CD14-positive monocyte (primary cell): ENCODE results near the gene MRPS27. TPM values are rescaled to one million over a fixed set of nuclear protein-coding genes. Genes with fewer than 3 reads are reported as not detected.

Source experiments
- DNase-seq, 3 donors: peaks; one replicate each; pipeline ENCODE4 v3.0.0-alpha.2; 2011 to 2022
- H2AFZ ChIP-seq: 2 replicates; pipeline ENCODE4 v1.6.0; 2012; ENCODE audit warnings: mild to moderate bottlenecking, low read depth, low read length, inconsistent platforms; ENCODE audit not compliant: insufficient read depth, poor library complexity, severe bottlenecking
- H3K27ac ChIP-seq, 2 donors: 1 replicate in 1 of 2; 2 replicates in 1 of 2; pipeline ENCODE4 v1.5.1; 2012 to 2013; ENCODE audit warnings: low read length in 2 of 2, control low read depth in 1 of 2, inconsistent platforms in 1 of 2, low read depth in 1 of 2, mild to moderate bottlenecking in 1 of 2
- H3K27me3 ChIP-seq, 2 donors: one replicate each; pipeline versions ENCODE4 v1.6.0 to v1.6.1; 2011 to 2013; ENCODE audit warnings: low read length in 2 of 2; ENCODE audit not compliant: control insufficient read depth in 2 of 2, insufficient read depth in 2 of 2
- H3K36me3 ChIP-seq, 2 donors: replicated peaks in 1 of 2; 1 replicate in 1 of 2; 2 replicates in 1 of 2; pipeline versions ENCODE4 v1.5.1 to v1.6.1; 2012 to 2013; ENCODE audit warnings: low read length in 2 of 2, control low read depth in 1 of 2, inconsistent platforms in 1 of 2, mild to moderate bottlenecking in 1 of 2; ENCODE audit not compliant: insufficient read depth in 2 of 2, control insufficient read depth in 1 of 2
- H3K4me1 ChIP-seq, 2 donors: 1 replicate in 1 of 2; 2 replicates in 1 of 2; pipeline versions ENCODE4 v1.5.1 to v1.6.1; 2012 to 2013; ENCODE audit warnings: low read length in 2 of 2, control low read depth in 1 of 2, inconsistent platforms in 1 of 2, mild to moderate bottlenecking in 1 of 2, moderate library complexity in 1 of 2; ENCODE audit not compliant: insufficient read depth in 2 of 2, control insufficient read depth in 1 of 2
- H3K4me2 ChIP-seq: replicated peaks from 2 replicates; pipeline ENCODE3; 2012; ENCODE audit warnings: low read length, moderate library complexity, mild to moderate bottlenecking; ENCODE audit not compliant: poor library complexity, severe bottlenecking; ENCODE audit errors: extremely low read depth
- H3K4me3 ChIP-seq, 3 experiments: fragments of 200-600 bp in 1 of 3; sonication (generic) in 1 of 3; replicated peaks in 1 of 3; 1 replicate in 2 of 3; 2 replicates in 1 of 3; pipeline ENCODE4 v1.5.1; 2011 to 2013; ENCODE audit warnings: low read length in 3 of 3, mild to moderate bottlenecking in 3 of 3, control low read depth in 2 of 3, low read depth in 2 of 3, inconsistent platforms in 1 of 3, moderate library complexity in 1 of 3
- H3K79me2 ChIP-seq: 2 replicates; pipeline ENCODE4 v1.6.0; 2012; ENCODE audit warnings: mild to moderate bottlenecking, control low read depth, inconsistent platforms, low read length, moderate library complexity; ENCODE audit not compliant: insufficient read depth
- H3K9ac ChIP-seq: 2 replicates; pipeline ENCODE4 v1.6.0; 2017; ENCODE audit warnings: low read length, mild to moderate bottlenecking; ENCODE audit not compliant: insufficient read depth, poor library complexity, severe bottlenecking
- H3K9me3 ChIP-seq, 2 donors: replicated peaks in 1 of 2; 1 replicate in 1 of 2; 2 replicates in 1 of 2; pipeline versions ENCODE4 v1.5.1 to v1.6.1; 2012 to 2013; ENCODE audit warnings: low read length in 2 of 2, control low read depth in 1 of 2; ENCODE audit not compliant: control insufficient read depth in 1 of 2, insufficient read depth in 1 of 2
- H4K20me1 ChIP-seq: 2 replicates; pipeline ENCODE4 v1.6.0; 2012; ENCODE audit warnings: mild to moderate bottlenecking, low read length, control low read depth, moderate library complexity; ENCODE audit not compliant: insufficient read depth
- H3K27ac Mint-ChIP-seq, 7 donors: one replicate each; pipeline ENCODE4 v1.8.0; 2020; ENCODE audit warnings: mild to moderate bottlenecking in 7 of 7, mixed read lengths in 7 of 7, moderate library complexity in 6 of 7, inconsistent platforms in 2 of 7
- H3K27me3 Mint-ChIP-seq, 3 donors: one replicate each; pipeline ENCODE4 v1.8.0; 2021 to 2022; ENCODE audit warnings: low read depth in 3 of 3, mild to moderate bottlenecking in 3 of 3, mixed read lengths in 3 of 3, moderate library complexity in 3 of 3, inconsistent platforms in 1 of 3
- H3K36me3 Mint-ChIP-seq, 2 donors: one replicate each; pipeline ENCODE4 v1.8.0; 2020; ENCODE audit warnings: mixed read lengths in 2 of 2, inconsistent platforms in 1 of 2, mild to moderate bottlenecking in 1 of 2
- H3K4me1 Mint-ChIP-seq: one replicate; pipeline ENCODE4 v1.8.0; 2020; ENCODE audit warnings: mild to moderate bottlenecking, mixed read lengths
- H3K4me3 Mint-ChIP-seq, 2 donors: one replicate each; pipeline ENCODE4 v1.8.0; 2020; ENCODE audit warnings: mild to moderate bottlenecking in 2 of 2, mixed read lengths in 2 of 2, moderate library complexity in 1 of 2
- H3K9me3 Mint-ChIP-seq, 7 donors: one replicate each; pipeline ENCODE4 v1.8.0; 2020 to 2022; ENCODE audit warnings: mixed read lengths in 7 of 7, mild to moderate bottlenecking in 6 of 7, moderate library complexity in 6 of 7, inconsistent platforms in 2 of 7
- CTCF ChIP-seq: fragments of 200-600 bp; IDR thresholded peaks from one replicate; pipeline ENCODE4 v1.8.0; 2022; ENCODE audit warnings: antibody characterized with exemption, mild to moderate bottlenecking
- WGBS: methylation state at CpG from one replicate; pipeline ENCODE4 v1.1.5; 2013; ENCODE audit warnings: missing lambda C conversion rate; ENCODE audit not compliant: insufficient coverage; 5-methylcytosine and 5-hydroxymethylcytosine counted together
- intact Hi-C, 2 donors: fragments of 100-400 bp; cut with micrococcal nuclease; formaldehyde crosslinking; loops; one replicate each; pipeline versions ENCODE4 v1.15.0 to v1.15.1; 2023
- polyA plus RNA-seq, 3 donors: library from polyadenylated mRNA; depleted of rRNA in 1 of 3; unstranded in 2 of 3; stranded (reverse) in 1 of 3; fragments of 300-500 nt in 2 of 3; fragments of >200 nt in 1 of 3; fragmentation: Illumina TruSeq in 2 of 3; gene quantifications; 1 replicate in 2 of 3; 2 replicates in 1 of 3; pipeline ENCODE4 v1.2.3, GENCODE V29; 2012 to 2021

MRPS27 gene
- polyA plus RNA-seq, 3 donors = 13.3 to 19.2 (median 15.3) TPM

GRCh38 chr5:72232838-72233237 lies 87.2 kb downstream of the MRPS27 start:
- H3K4me1 Mint-ChIP-seq = peaks cover 29% of the 10 kb centered on the region
- Histone ChIP-seq H3K36me3 (peaks cover 14 to 47% of the 10 kb centered on the region in 2 donors), H3K27me3 (no peaks in the 10 kb centered on the region), H3K4me2 (no peak overlapping the region), H3K4me1 (peaks cover 14 to 25% of the 10 kb centered on the region in 2 donors), H3K9ac (no peak overlapping the region), H4K20me1 (no peaks in the 10 kb centered on the region), H3K27ac (no peak overlapping the region), H3K4me3 (no peak overlapping the region), H3K79me2 (no peaks in the 10 kb centered on the region), H3K9me3 (no peaks in the 10 kb centered on the region), H2AFZ (no peak overlapping the region)
- intact Hi-C loops = no loop called here
- no peaks in the 10 kb centered on the region for H3K9me3 Mint-ChIP-seq
- peaks cover 51 to 57% of the 10 kb centered on the region in 2 donors for H3K36me3 Mint-ChIP-seq
- DNase-seq = no peak
- H3K4me3 Mint-ChIP-seq = no peak overlapping the region
- peaks cover 0 to 2% (median 1%) of the 10 kb centered on the region in 3 donors for H3K27me3 Mint-ChIP-seq
- TF ChIP-seq CTCF = no peak
- no peak overlapping the region for H3K27ac Mint-ChIP-seq
- 80% methylated on average over 1 of the region's 2 CpGs for WGBS

- Mint-ChIP-seq H3K4me1 (peaks cover 29% of the 10 kb centered on the region), H3K36me3 (peaks cover 51 to 57% of the 10 kb centered on the region in 2 donors), H3K9me3 (no peaks in the 10 kb centered on the region), H3K4me3 (no peak overlapping the region), H3K27me3 (peaks cover 0 to 2% (median 1%) of the 10 kb centered on the region in 3 donors), H3K27ac (peak overlapping the region in 2 of 7 donors; percentile 5 to 57)
- Histone ChIP-seq H3K9me3 (no peaks in the 10 kb centered on the region), H3K4me1 (peaks cover 14 to 25% of the 10 kb centered on the region in 2 donors), H3K4me2 (no peak overlapping the region), H3K79me2 (no peaks in the 10 kb centered on the region), H3K36me3 (peaks cover 16 to 47% of the 10 kb centered on the region in 2 donors), H2AFZ (no peak overlapping the region), H3K27ac (no peak overlapping the region), H4K20me1 (no peaks in the 10 kb centered on the region), H3K27me3 (no peaks in the 10 kb centered on the region), H3K4me3 (no peak overlapping the region), H3K9ac (no peak overlapping the region)
- TF ChIP-seq CTCF = no peak
- no peak for DNase-seq
- intact Hi-C loops = no loop called here
- 86% methylated on average over 2 of the region's 6 CpGs for WGBS
These were observed 87.9 kb downstream of the MRPS27 start for GRCh38 chr5:72231991-72232703.
